Activated CD4-positive, alpha-beta T cell treated with anti-CD3 and anti-CD28 coated beads for 24 hours (primary cell): ENCODE results near the gene GNE.

ENCODE experiments used
- DNase-seq, 2 donors: peaks; one replicate each; pipeline ENCODE4 v3.0.0-alpha.2; 2020; ENCODE audit warnings: low read depth in 2 of 2

GNE gene

DNA sequence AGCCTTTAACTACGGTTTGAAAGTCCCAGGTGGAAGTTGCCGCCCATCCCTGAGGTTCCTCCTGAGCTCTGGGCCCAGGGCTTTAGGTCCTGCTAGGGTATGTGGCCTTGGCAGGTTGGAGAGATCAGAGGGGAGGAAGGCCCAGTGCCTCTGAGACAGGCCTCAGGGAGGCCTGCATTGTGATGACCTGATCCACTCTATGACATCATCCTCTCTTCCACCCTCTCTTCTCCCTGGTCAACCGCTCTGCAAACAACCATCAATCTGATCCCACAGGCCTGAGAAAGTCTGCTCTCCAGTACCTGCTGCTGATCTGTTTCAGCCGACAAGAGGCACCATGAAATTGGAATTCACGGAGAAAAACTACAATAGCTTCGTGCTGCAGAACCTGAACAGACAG, 89.1 kb downstream of the GNE start, which contains the start of gene CCIN:
Gene CCIN, plus strand, starts transcription at position 223 of the 400 bp plus-strand sequence. Its CDS starts 115 bp downstream, at position 338.
- DNase-seq, result no peak

DNA sequence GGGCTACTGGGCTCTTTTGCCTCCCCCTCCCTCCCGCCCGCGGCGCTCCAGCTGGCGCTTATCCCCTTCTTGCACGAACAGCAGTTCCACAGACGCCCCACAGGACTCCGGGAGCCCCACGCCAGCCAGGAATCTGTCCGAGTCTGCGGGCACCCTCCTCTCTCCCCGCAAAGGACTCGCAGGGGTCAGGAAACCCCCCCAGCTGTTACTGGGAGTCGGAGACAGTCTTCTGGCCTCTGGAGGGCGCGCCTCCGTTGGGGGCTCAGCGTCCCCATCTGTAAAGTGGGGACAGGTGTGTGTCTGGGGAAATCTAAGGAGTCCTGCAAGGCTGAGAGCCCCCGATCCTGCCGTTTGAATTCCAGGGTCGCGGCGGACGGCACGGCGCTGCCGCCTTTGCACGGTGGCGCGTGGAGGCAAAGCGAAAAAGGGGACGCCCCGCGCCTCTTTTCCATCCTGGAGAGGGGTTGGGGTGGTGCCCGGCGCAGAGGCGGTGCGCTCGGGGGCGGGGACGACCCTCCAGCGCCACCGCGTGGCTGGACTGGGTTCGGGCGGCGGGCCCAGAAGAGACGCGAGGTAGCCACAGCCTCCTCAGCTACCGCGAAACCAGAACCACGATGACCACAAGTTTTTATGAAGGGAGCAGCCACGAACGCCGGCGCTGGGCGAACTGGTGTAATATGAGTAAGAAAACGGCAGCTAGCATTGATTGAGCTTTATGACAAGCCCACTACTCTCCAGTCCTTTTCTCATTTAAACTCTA, 91.9 kb downstream of the GNE start:
- DNase-seq, result peak; percentile 70 to 75

DNA sequence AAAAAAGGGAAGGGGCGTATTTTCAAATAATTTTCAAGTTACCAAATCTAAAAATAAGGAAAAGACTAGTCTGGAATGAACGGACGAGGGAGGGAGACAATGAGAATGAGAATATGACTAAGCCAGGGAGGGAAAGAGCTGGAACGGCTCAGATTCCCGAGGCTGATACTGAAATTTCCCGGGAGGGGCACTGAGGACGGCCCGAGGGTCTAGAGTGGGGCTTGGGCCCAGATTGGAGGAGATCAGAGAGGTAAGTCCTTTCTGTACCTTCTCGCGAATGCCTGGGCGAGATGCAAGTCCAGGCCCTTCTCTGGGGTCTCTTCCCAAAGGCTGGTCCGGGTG, 92.5 kb downstream of the GNE start:
- no peak for DNase-seq

DNA sequence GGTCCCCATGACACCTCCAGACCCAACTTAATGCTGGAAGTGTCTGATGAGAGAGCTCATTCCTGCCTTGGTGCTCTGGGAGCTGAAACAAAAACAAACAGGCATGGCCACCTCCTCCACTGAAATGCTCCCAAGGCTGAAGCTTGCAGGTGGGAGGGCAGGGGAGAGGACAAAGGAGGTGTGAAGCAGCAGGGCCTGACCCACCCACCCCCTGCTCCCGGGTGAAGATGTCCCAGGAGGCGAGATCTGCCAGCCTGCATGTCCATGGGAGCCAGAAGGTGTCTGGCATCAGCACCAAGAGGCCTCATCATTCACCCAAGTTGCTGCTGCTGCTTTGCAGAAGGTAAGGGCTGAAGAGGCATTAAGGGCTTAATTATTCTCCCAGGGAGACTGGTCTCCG, 93.3 kb downstream of the GNE start:
- DNase-seq, result no peak
